Myocyte (in vitro differentiated cells): Measurements from ENCODE around the gene AVL9. TPM values are rescaled to one million over a fixed set of nuclear protein-coding genes. Genes with fewer than 3 reads are reported as not detected.
"Not testable (repeated sequence)": the region's sequence is repeated elsewhere in the genome, so short reads cannot be mapped to it uniquely, and the experiment has no call there.

Source experiments
- DNase-seq: peaks from one replicate; pipeline ENCODE4 v3.0.0-alpha.2; 2012; ENCODE audit warnings: low read depth
- total RNA-seq: library from RNA; depleted of rRNA; stranded (reverse); fragments of >200 nt; gene quantifications from 2 replicates; pipeline ENCODE4 v1.2.3, GENCODE V29; 2014

The AVL9 gene
- total RNA-seq, 1 donor from 2014 or later: 44.4 TPM

GRCh38 chr7:32634798-32635393 is 139.6 kb downstream of the AVL9 start:
- not testable (repeated sequence) for DNase-seq

- not testable (repeated sequence) for DNase-seq
These were observed 141.6 kb downstream of the AVL9 start for GRCh38 chr7:32636725-32637462.

GRCh38 chr7:32637611-32638010 is 142.3 kb downstream of the AVL9 start:
- DNase-seq: not testable (repeated sequence)

Other genes with a start within 250 kb of the AVL9 start
- gene LSM5, start 5.1 kb upstream of the AVL9 start, total RNA-seq: 26.3 and 27.5 TPM in 2 replicates